HTR-8/SVneo (cell line): ENCODE results near the gene ATP5MG.
"Not testable (repeated sequence)": the region's sequence is repeated elsewhere in the genome, so short reads cannot be mapped to it uniquely, and the experiment has no call there.

Experiments
- DNase-seq: peaks from one replicate; pipeline ENCODE4 v3.0.0; 2011; ENCODE audit warnings: low spot score, mixed read lengths; ENCODE audit not compliant: insufficient read length
- FAIRE-seq: peaks from 2 replicates; lab custom pipeline; 2011; peaks lifted over from hg19 to GRCh38; lab: Jason Lieb, UNC

Gene ATP5MG

GRCh38 chr11:118402594-118402993, 1.2 kb downstream of the ATP5MG start:
- not testable (repeated sequence) for DNase-seq, FAIRE-seq

GRCh38 chr11:118406599-118407166, 5.3 kb downstream of the ATP5MG start:
- FAIRE-seq = no peak
- no peak for DNase-seq

- DNase-seq = no peak
- no peak for FAIRE-seq
These were observed 8.8 kb downstream of the ATP5MG start for GRCh38 chr11:118410055-118410745.

- FAIRE-seq = no peak
- no peak for DNase-seq
These were observed 10.1 kb downstream of the ATP5MG start for GRCh38 chr11:118411530-118411929.

- FAIRE-seq = no peak
These were observed 11.5 kb downstream of the ATP5MG start for GRCh38 chr11:118412921-118413320.

GRCh38 chr11:118415062-118415738, 13.8 kb downstream of the ATP5MG start:
- DNase-seq (no peak), FAIRE-seq (no peak)

More at GRCh38 chr11:118412921-118413320, 11.5 kb downstream of the ATP5MG start:
- DNase-seq = no peak

- peak; percentile 71 for DNase-seq
- peak; percentile 91 for FAIRE-seq
These were observed 14.3 kb downstream of the ATP5MG start for GRCh38 chr11:118415739-118416068.

GRCh38 chr11:118416900-118417299, 15.5 kb downstream of the ATP5MG start:
- not testable (repeated sequence) for FAIRE-seq, DNase-seq

GRCh38 chr11:118417801-118418200, 16.4 kb downstream of the ATP5MG start:
- FAIRE-seq (no peak), DNase-seq (no peak)

GRCh38 chr11:118418766-118419165, 17.4 kb downstream of the ATP5MG start:
- FAIRE-seq (no peak), DNase-seq (no peak)

- FAIRE-seq (no peak), DNase-seq (no peak)
These were observed 26.3 kb downstream of the ATP5MG start for GRCh38 chr11:118427707-118428106.

- DNase-seq = no peak
- no peak for FAIRE-seq
These were observed 29.6 kb downstream of the ATP5MG start for GRCh38 chr11:118430956-118431355.

GRCh38 chr11:118434123-118434552, 32.7 kb downstream of the ATP5MG start:
- FAIRE-seq (no peak), DNase-seq (no peak)

- FAIRE-seq (peak; percentile 16), DNase-seq (no peak)
These were observed 33.3 kb downstream of the ATP5MG start for GRCh38 chr11:118434553-118435289.

- FAIRE-seq = peak; percentile 38
- DNase-seq = peak; percentile 51
These were observed 34.0 kb downstream of the ATP5MG start for GRCh38 chr11:118435290-118435892.

GRCh38 chr11:118435893-118436624, 34.7 kb downstream of the ATP5MG start, which contains the start of gene KMT2A:
TSS of gene KMT2A (plus strand) at chr11:118436492. CDS start at chr11:118436513, 21 bp downstream.
- DNase-seq (peak; percentile 95), FAIRE-seq (peak; percentile 26)

GRCh38 chr11:118436639-118437207, 35.3 kb downstream of the ATP5MG start:
- no peak for DNase-seq
- FAIRE-seq = no peak

GRCh38 chr11:118437208-118438125, 36.1 kb downstream of the ATP5MG start:
- FAIRE-seq = peak; percentile 51
- no peak for DNase-seq
